Myocyte (in vitro differentiated cells): ENCODE measurements around the gene PTPRM. TPM values are rescaled to one million over a fixed set of nuclear protein-coding genes. Genes with fewer than 3 reads are reported as not detected.

Experiments
- DNase-seq: peaks from one replicate; pipeline ENCODE4 v3.0.0-alpha.2; 2012; ENCODE audit warnings: low read depth
- total RNA-seq: library from RNA; depleted of rRNA; stranded (reverse); fragments of >200 nt; gene quantifications from 2 replicates; pipeline ENCODE4 v1.2.3, GENCODE V29; 2014

Gene PTPRM
- total RNA-seq, 1 donor from 2014 or later: 26.9 TPM

GRCh38 chr18:7598167-7599047, 31.3 kb downstream of the PTPRM start:
- DNase-seq: peak; percentile 18

GRCh38 chr18:7600036-7600435, 32.9 kb downstream of the PTPRM start:
- no peak for DNase-seq

GRCh38 chr18:7600528-7601245, 33.6 kb downstream of the PTPRM start:
- no peak for DNase-seq

GRCh38 chr18:7601246-7601615, 34.1 kb downstream of the PTPRM start:
- DNase-seq: peak; percentile 26

GRCh38 chr18:7601936-7602335, 34.8 kb downstream of the PTPRM start:
- DNase-seq: no peak

- DNase-seq: no peak
Observed at GRCh38 chr18:7603259-7604000, 36.3 kb downstream of the PTPRM start.

GRCh38 chr18:7604361-7604760, 37.2 kb downstream of the PTPRM start:
- no peak for DNase-seq

GRCh38 chr18:7605705-7606104, 38.6 kb downstream of the PTPRM start:
- no peak for DNase-seq

- peak; percentile 67 for DNase-seq
Observed at GRCh38 chr18:7607540-7608173, 40.5 kb downstream of the PTPRM start.

- no peak for DNase-seq
Observed at GRCh38 chr18:7608174-7608550, 41.0 kb downstream of the PTPRM start.

- DNase-seq: peak; percentile 36
Observed at GRCh38 chr18:7608781-7609201, 41.7 kb downstream of the PTPRM start.

GRCh38 chr18:7609617-7610016, 42.5 kb downstream of the PTPRM start:
- DNase-seq: no peak

GRCh38 chr18:7614042-7614441, 46.9 kb downstream of the PTPRM start:
- DNase-seq: no peak

GRCh38 chr18:7615840-7616239, 48.7 kb downstream of the PTPRM start:
- no peak for DNase-seq

GRCh38 chr18:7616661-7617060, 49.5 kb downstream of the PTPRM start:
- no peak for DNase-seq

- DNase-seq: peak; percentile 24
Observed at GRCh38 chr18:7617738-7618422, 50.8 kb downstream of the PTPRM start.

GRCh38 chr18:7618891-7619442, 51.9 kb downstream of the PTPRM start:
- DNase-seq: no peak

GRCh38 chr18:7619676-7620075, 52.6 kb downstream of the PTPRM start:
- DNase-seq: no peak

GRCh38 chr18:7622721-7623120, 55.6 kb downstream of the PTPRM start:
- no peak for DNase-seq

GRCh38 chr18:7623681-7624080, 56.6 kb downstream of the PTPRM start:
- no peak for DNase-seq
